HG02610 (cell line): ENCODE results near the gene FKBP1A.

Experiments
- ATAC-seq: cut with Tn5 transposase; IDR thresholded peaks from one replicate; pipeline ENCODE4 v1.9.1; 2021; ENCODE audit warnings: mild to moderate bottlenecking, moderate library complexity; ENCODE audit not compliant: unreplicated experiment

The FKBP1A gene

GRCh38 chr20:1322511-1323245 is 70.2 kb downstream of the FKBP1A start:
- ATAC-seq: no peak

- no peak for ATAC-seq
These were observed 71.3 kb downstream of the FKBP1A start for GRCh38 chr20:1321654-1321939.

GRCh38 chr20:1320902-1321653 is 71.8 kb downstream of the FKBP1A start:
- ATAC-seq: no peak

- no peak for ATAC-seq
These were observed 72.8 kb downstream of the FKBP1A start for GRCh38 chr20:1320016-1320415.

- no peak for ATAC-seq
These were observed 73.4 kb downstream of the FKBP1A start for GRCh38 chr20:1319462-1319861.

- no peak for ATAC-seq
These were observed 73.8 kb downstream of the FKBP1A start for GRCh38 chr20:1319051-1319450.
